CD4-positive, alpha-beta T cell (primary cell): ENCODE measurements around the gene BLID. TPM values are rescaled to one million over a fixed set of nuclear protein-coding genes. Genes with fewer than 3 reads are reported as not detected.

ENCODE experiments used
- ATAC-seq: fragments of 200-7000 bp; cut with Tn5 transposase; one replicate; pipeline ENCODE4 v1.10.0; 2022; ENCODE audit warnings: mild to moderate bottlenecking; ENCODE audit not compliant: poor library complexity
- CTCF ChIA-PET: fragments of 350-600 bp; sonication (Branson Sonifier 250); formaldehyde crosslinking; loops from one replicate; lab custom pipeline; 2021; ENCODE audit warnings: antibody characterized with exemption, inconsistent platforms; lab: Charles Lee
- POLR2A ChIA-PET: fragments of 350-600 bp; sonication (Branson Sonifier 250); formaldehyde crosslinking; loops from one replicate; lab custom pipeline; 2021; ENCODE audit warnings: antibody characterized with exemption, inconsistent platforms; lab: Charles Lee
- DNase-seq, 14 experiments: peaks; one replicate each; pipeline ENCODE4 v3.0.0-alpha.2; 2013 to 2020; ENCODE audit warnings: mixed read lengths in 2 of 14
- H3K27ac ChIP-seq, 2 donors: one replicate each; pipeline versions ENCODE4 v1.5.1 to v1.7.0; 2013; ENCODE audit warnings: low read length in 2 of 2, low read depth in 1 of 2, mild to moderate bottlenecking in 1 of 2
- H3K27me3 ChIP-seq, 2 experiments: 1 replicate in 1 of 2; 2 replicates in 1 of 2; pipeline versions ENCODE4 v1.6.1 to v1.7.0; 2013; ENCODE audit warnings: low read length in 2 of 2, control low read depth in 1 of 2, mild to moderate bottlenecking in 1 of 2, moderate library complexity in 1 of 2; ENCODE audit not compliant: insufficient read depth in 2 of 2, control insufficient read depth in 1 of 2
- H3K36me3 ChIP-seq: one replicate; pipeline ENCODE4 v1.6.1; 2013; ENCODE audit warnings: low read length, control low read depth; ENCODE audit not compliant: insufficient read depth
- H3K4me1 ChIP-seq: one replicate; pipeline ENCODE4 v1.6.1; 2013; ENCODE audit warnings: low read length, control low read depth; ENCODE audit not compliant: insufficient read depth
- H3K4me3 ChIP-seq: one replicate; pipeline ENCODE4 v1.5.1; 2013; ENCODE audit warnings: mild to moderate bottlenecking, low read length, moderate library complexity
- H3K9me3 ChIP-seq, 2 experiments: 1 replicate in 1 of 2; 2 replicates in 1 of 2; pipeline versions ENCODE4 v1.6.1 to v1.7.0; 2013; ENCODE audit warnings: low read length in 2 of 2, mild to moderate bottlenecking in 2 of 2, control low read depth in 1 of 2, moderate library complexity in 1 of 2; ENCODE audit not compliant: control insufficient read depth in 1 of 2, insufficient read depth in 1 of 2
- H3K27ac Mint-ChIP-seq: one replicate; pipeline ENCODE4 v1.8.0; 2020; ENCODE audit warnings: mixed read lengths
- H3K27me3 Mint-ChIP-seq: one replicate; pipeline ENCODE4 v1.8.0; 2021; ENCODE audit warnings: mixed read lengths
- H3K36me3 Mint-ChIP-seq: one replicate; pipeline ENCODE4 v1.8.0; 2021; ENCODE audit warnings: low read depth, mixed read lengths
- H3K4me1 Mint-ChIP-seq: one replicate; pipeline ENCODE4 v1.8.0; 2021; ENCODE audit warnings: low read depth, mixed read lengths
- H3K4me3 Mint-ChIP-seq: one replicate; pipeline ENCODE4 v1.8.0; 2020; ENCODE audit warnings: mild to moderate bottlenecking, mixed read lengths
- H3K9me3 Mint-ChIP-seq: one replicate; pipeline ENCODE4 v1.8.0; 2020; ENCODE audit warnings: mixed read lengths
- CTCF ChIP-seq: fragments of 200-600 bp; IDR thresholded peaks from one replicate; pipeline ENCODE4 v1.8.0; 2022; ENCODE audit warnings: antibody characterized with exemption, mild to moderate bottlenecking
- intact Hi-C, 2 experiments: fragments of 100-400 bp; cut with DNase I in 1 of 2; cut with micrococcal nuclease in 1 of 2; formaldehyde crosslinking; loops; one replicate each; pipeline versions ENCODE4 v1.15.1 to v1.9.0; 2023 to 2025; cut with DNase I, micrococcal nuclease
- total RNA-seq, 174 experiments: library from RNA in 2 of 174; stranded (reverse) in 2 of 174; gene quantifications; one replicate each; pipeline ENCODE4 v1.2.3 and lab custom pipeline; 2021 to 2026

The BLID gene
- total RNA-seq, 2 experiments from 2014 or later, result not detected

- no peak overlapping the region for H3K27ac Mint-ChIP-seq
- Histone ChIP-seq H3K27ac (no peak overlapping the region), H3K9me3 (no peaks in the 10 kb centered on the region), H3K27me3 (no peaks in the 10 kb centered on the region), H3K4me1 (no peaks in the 10 kb centered on the region), H3K36me3 (no peaks in the 10 kb centered on the region), H3K4me3 (no peak overlapping the region)
- H3K4me1 Mint-ChIP-seq, result no peaks in the 10 kb centered on the region
- no peaks in the 10 kb centered on the region for H3K9me3 Mint-ChIP-seq
- H3K36me3 Mint-ChIP-seq, result no peaks in the 10 kb centered on the region
- no peak for TF ChIP-seq CTCF
- ATAC-seq (no peak), DNase-seq (no peak)
- no peak overlapping the region for H3K4me3 Mint-ChIP-seq
- intact Hi-C loops, result no loop called here
- peaks cover 8% of the 10 kb centered on the region for H3K27me3 Mint-ChIP-seq
- CTCF ChIA-PET, result no interaction called here
- POLR2A ChIA-PET, result no interaction called here
Measured at GRCh38 chr11:122074022-122074421, 42.0 kb downstream of the BLID start.

- Histone ChIP-seq H3K27me3 (no peaks in the 10 kb centered on the region), H3K4me1 (no peaks in the 10 kb centered on the region), H3K36me3 (no peaks in the 10 kb centered on the region), H3K4me3 (no peak overlapping the region), H3K9me3 (no peaks in the 10 kb centered on the region), H3K27ac (no peak overlapping the region)
- no peak for ATAC-seq
- POLR2A ChIA-PET, result no interaction called here
- no peaks in the 10 kb centered on the region for H3K9me3 Mint-ChIP-seq
- no peak overlapping the region for H3K4me3 Mint-ChIP-seq
- TF ChIP-seq CTCF, result no peak
- CTCF ChIA-PET, result no interaction called here
- DNase-seq, result no peak
- peaks cover 10% of the 10 kb centered on the region for H3K27me3 Mint-ChIP-seq
- H3K36me3 Mint-ChIP-seq, result no peaks in the 10 kb centered on the region
- no peaks in the 10 kb centered on the region for H3K4me1 Mint-ChIP-seq
- H3K27ac Mint-ChIP-seq, result no peak overlapping the region
- intact Hi-C loops, result no loop called here
Measured at GRCh38 chr11:122071709-122072202, 44.3 kb downstream of the BLID start.

- DNase-seq (no peak), ATAC-seq (no peak)
- Mint-ChIP-seq H3K27ac (no peak overlapping the region), H3K9me3 (no peaks in the 10 kb centered on the region), H3K36me3 (no peaks in the 10 kb centered on the region), H3K27me3 (peaks cover 16% of the 10 kb centered on the region), H3K4me3 (no peak overlapping the region), H3K4me1 (no peaks in the 10 kb centered on the region)
- no peaks in the 10 kb centered on the region for H3K36me3 ChIP-seq
- ChIA-PET POLR2A (no interaction called here), CTCF (no interaction called here)
- H3K27ac ChIP-seq, result no peak overlapping the region
- no peaks in the 10 kb centered on the region for H3K4me1 ChIP-seq
- H3K9me3 ChIP-seq, result no peaks in the 10 kb centered on the region
- TF ChIP-seq CTCF, result no peak
- no peaks in the 10 kb centered on the region for H3K27me3 ChIP-seq
- intact Hi-C loops, result no loop called here
- H3K4me3 ChIP-seq, result no peak overlapping the region
Measured at GRCh38 chr11:122069707-122070360, 46.2 kb downstream of the BLID start.
